H1 (cell line): ENCODE data around the gene RFNG. TPM values are rescaled to one million over a fixed set of nuclear protein-coding genes. Genes with fewer than 3 reads are reported as not detected.
A peak's percentile ranks its signal among the peaks of the same experiment; 100 is the strongest.

Experiments used
- CTCF ChIA-PET: fragments of 300-600 bp; sonication (Branson Sonifier 250); formaldehyde crosslinking; loops from one replicate; lab custom pipeline; 2021; ENCODE audit not compliant: partially characterized antibody; lab: Charles Lee
- POLR2A ChIA-PET: fragments of 300-600 bp; sonication (Branson Sonifier 250); formaldehyde crosslinking; loops from one replicate; lab custom pipeline; 2021; ENCODE audit warnings: inconsistent platforms; ENCODE audit not compliant: partially characterized antibody; lab: Charles Lee
- DNase-seq, 2 experiments: peaks; one replicate each; pipeline versions ENCODE4 v3.0.0 to v3.0.0-alpha.2; 2010 to 2022; ENCODE audit warnings: low spot score in 2 of 2, low read depth in 1 of 2, mixed read lengths in 1 of 2
- FAIRE-seq: peaks from 2 replicates; lab custom pipeline; 2011; peaks lifted over from hg19 to GRCh38; lab: Jason Lieb, UNC
- H2AFZ ChIP-seq: 2 replicates; pipeline ENCODE4 v1.8.1; 2012; ENCODE audit warnings: low read length, inconsistent platforms
- H2AK5ac ChIP-seq: 2 replicates; pipeline ENCODE4 v1.6.1; 2013; ENCODE audit warnings: low read depth, low read length
- H2BK120ac ChIP-seq: replicated peaks from 2 replicates; pipeline ENCODE3; 2013; ENCODE audit warnings: low read depth, low read length, inconsistent platforms
- H2BK12ac ChIP-seq: 2 replicates; pipeline ENCODE4 v1.6.1; 2013; ENCODE audit warnings: low read depth, low read length
- H2BK15ac ChIP-seq: 2 replicates; pipeline ENCODE4 v1.6.1; 2013; ENCODE audit warnings: low read length
- H2BK20ac ChIP-seq: 2 replicates; pipeline ENCODE4 v1.6.1; 2013; ENCODE audit warnings: low read length
- H2BK5ac ChIP-seq: 2 replicates; pipeline ENCODE4 v1.6.1; 2013; ENCODE audit warnings: low read depth, low read length
- H3K14ac ChIP-seq: 2 replicates; pipeline ENCODE4 v1.6.1; 2013; ENCODE audit warnings: inconsistent platforms; ENCODE audit not compliant: insufficient read length
- H3K18ac ChIP-seq: 2 replicates; pipeline ENCODE4 v1.6.1; 2013; ENCODE audit warnings: low read length; ENCODE audit errors: extremely low read depth
- H3K23ac ChIP-seq: 2 replicates; pipeline ENCODE4 v1.6.1; 2013; ENCODE audit warnings: inconsistent platforms; ENCODE audit not compliant: insufficient read length
- H3K23me2 ChIP-seq: 2 replicates; pipeline ENCODE4 v1.6.1; 2013; ENCODE audit warnings: low read depth, low read length
- H3K27ac ChIP-seq: 2 replicates; pipeline ENCODE4 v1.6.1; 2011; ENCODE audit warnings: low read depth, low read length, inconsistent platforms
- H3K27me3 ChIP-seq, 4 experiments: replicated peaks in 1 of 4; 1 replicate in 1 of 4; 2 replicates in 3 of 4; pipeline versions ENCODE4 v1.6.1 to v1.8.1; 2011 to 2013; ENCODE audit warnings: low read length in 3 of 4, mild to moderate bottlenecking in 3 of 4, inconsistent platforms in 2 of 4, mixed read lengths in 2 of 4, moderate library complexity in 1 of 4; ENCODE audit not compliant: control insufficient read depth in 3 of 4, insufficient read depth in 3 of 4; ENCODE audit errors: extremely low read depth in 1 of 4
- H3K36me3 ChIP-seq, 4 experiments: 2 replicates each; pipeline versions ENCODE4 v1.6.1 to v1.8.1; 2011 to 2013; ENCODE audit warnings: mild to moderate bottlenecking in 4 of 4, low read length in 3 of 4, moderate library complexity in 2 of 4, control low read depth in 1 of 4, inconsistent platforms in 1 of 4; ENCODE audit not compliant: insufficient read depth in 4 of 4, control insufficient read depth in 2 of 4
- H3K4ac ChIP-seq: replicated peaks from 2 replicates; pipeline ENCODE3; 2013; ENCODE audit warnings: low read length, low read depth, mixed read lengths, inconsistent platforms; ENCODE audit not compliant: insufficient read length
- H3K4me1 ChIP-seq, 4 experiments: replicated peaks in 1 of 4; 1 replicate in 1 of 4; 2 replicates in 3 of 4; pipeline versions ENCODE4 v1.6.1 to v1.8.1; 2011 to 2013; ENCODE audit warnings: low read length in 3 of 4, inconsistent platforms in 2 of 4, mixed read lengths in 1 of 4; ENCODE audit not compliant: insufficient read depth in 4 of 4, control insufficient read depth in 3 of 4
- H3K4me2 ChIP-seq, 2 experiments: 2 replicates each; pipeline versions ENCODE4 v1.6.1 to v1.8.1; 2011 to 2013; ENCODE audit warnings: low read depth in 2 of 2, low read length in 2 of 2, control low read depth in 1 of 2, inconsistent platforms in 1 of 2, mild to moderate bottlenecking in 1 of 2; ENCODE audit not compliant: insufficient read depth in 1 of 2
- H3K4me3 ChIP-seq, 4 experiments: fragments of 200-600, 300-600 bp in 1 of 4; sonication (generic), shearing (Covaris generic), sonication (Bioruptor Twin) in 1 of 4; 2 replicates each; pipeline versions ENCODE4 v1.5.1 to v1.8.1; 2011 to 2016; ENCODE audit warnings: low read length in 4 of 4, low read depth in 3 of 4, control low read depth in 2 of 4, inconsistent platforms in 2 of 4, mild to moderate bottlenecking in 2 of 4, mixed read lengths in 1 of 4, moderate library complexity in 1 of 4; ENCODE audit not compliant: insufficient read depth in 2 of 4; ENCODE audit errors: extremely low read depth in 1 of 4
- H3K56ac ChIP-seq: replicated peaks from 2 replicates; pipeline ENCODE3; 2013; ENCODE audit warnings: low read depth, mild to moderate bottlenecking, mixed read lengths, low read length, inconsistent platforms; ENCODE audit not compliant: insufficient read length
- H3K79me1 ChIP-seq: 2 replicates; pipeline ENCODE4 v1.6.1; 2013; ENCODE audit warnings: low read depth, low read length, control low read depth
- H3K79me2 ChIP-seq, 2 experiments: 2 replicates each; pipeline versions ENCODE4 v1.6.1 to v1.8.1; 2012 to 2013; ENCODE audit warnings: low read length in 2 of 2, mild to moderate bottlenecking in 2 of 2, inconsistent platforms in 1 of 2; ENCODE audit not compliant: insufficient read depth in 2 of 2, control insufficient read depth in 1 of 2
- H3K9ac ChIP-seq, 4 experiments: replicated peaks in 1 of 4; 1 replicate in 1 of 4; 2 replicates in 3 of 4; pipeline versions ENCODE4 v1.6.1 to v1.8.1; 2011 to 2013; ENCODE audit warnings: low read depth in 3 of 4, low read length in 3 of 4, control low read depth in 2 of 4, mild to moderate bottlenecking in 2 of 4, moderate library complexity in 2 of 4, inconsistent platforms in 1 of 4; ENCODE audit errors: extremely low read depth in 1 of 4
- H3K9me3 ChIP-seq, 2 experiments: 2 replicates each; pipeline versions ENCODE4 v1.6.1 to v1.8.1; 2012 to 2013; ENCODE audit warnings: mild to moderate bottlenecking in 2 of 2, moderate library complexity in 2 of 2, control low read depth in 1 of 2, inconsistent platforms in 1 of 2, low read depth in 1 of 2, low read length in 1 of 2, mixed read lengths in 1 of 2; ENCODE audit not compliant: insufficient read depth in 2 of 2
- H4K20me1 ChIP-seq, 2 experiments: replicated peaks in 1 of 2; 2 replicates each; pipeline versions ENCODE3 to v1.8.1; 2011 to 2013; ENCODE audit warnings: inconsistent platforms in 2 of 2, low read length in 2 of 2, mild to moderate bottlenecking in 1 of 2; ENCODE audit not compliant: insufficient read depth in 2 of 2, control insufficient read depth in 1 of 2
- H4K5ac ChIP-seq: 2 replicates; pipeline ENCODE4 v1.6.1; 2013; ENCODE audit warnings: low read length, low read depth, mixed read lengths, inconsistent platforms; ENCODE audit not compliant: insufficient read length
- H4K8ac ChIP-seq: 2 replicates; pipeline ENCODE4 v1.8.0; 2013; ENCODE audit warnings: mild to moderate bottlenecking, moderate library complexity, low read length, inconsistent platforms; ENCODE audit not compliant: insufficient read depth; ENCODE audit errors: extremely low read depth
- H4K91ac ChIP-seq: replicated peaks from 2 replicates; pipeline ENCODE3; 2013; ENCODE audit warnings: low read length, mixed read lengths, inconsistent platforms; ENCODE audit not compliant: insufficient read length
- ASH2L ChIP-seq: fragments of 200-600, 300-600 bp; sonication (generic); IDR thresholded peaks from one replicate; pipeline ENCODE4 v1.7.1; 2017; ENCODE audit warnings: low read length
- BCL11A ChIP-seq, 2 experiments: IDR thresholded peaks; one replicate each; pipeline ENCODE4 v1.6.1; 2011; ENCODE audit warnings: low read depth in 2 of 2, low read length in 2 of 2, mild to moderate bottlenecking in 2 of 2
- BRCA1 ChIP-seq: IDR thresholded peaks from 2 replicates; pipeline ENCODE4 v1.6.1; 2012; ENCODE audit warnings: low read depth, low read length, improper control_type of control experiment
- CEBPB ChIP-seq: IDR thresholded peaks from 2 replicates; pipeline ENCODE4 v1.6.1; 2012; ENCODE audit warnings: low read depth, low read length
- EGR1 ChIP-seq: IDR thresholded peaks from 2 replicates; pipeline ENCODE4 v1.6.1; 2011; ENCODE audit warnings: low read depth, low read length, borderline replicate concordance
- JUN ChIP-seq: IDR thresholded peaks from 2 replicates; pipeline ENCODE4 v1.6.1; 2011; ENCODE audit warnings: low read depth, mild to moderate bottlenecking, improper control_type of control experiment, low read length
- KDM4A ChIP-seq: IDR thresholded peaks from one replicate; pipeline ENCODE4 v1.7.1; 2012; ENCODE audit warnings: low read depth, mild to moderate bottlenecking, moderate library complexity, low read length, inconsistent platforms; ENCODE audit not compliant: severe bottlenecking
- NRF1 ChIP-seq: IDR thresholded peaks from 2 replicates; pipeline ENCODE4 v1.6.1; 2011; ENCODE audit warnings: mild to moderate bottlenecking, low read depth, low read length, improper control_type of control experiment
- PHF8 ChIP-seq: fragments of 200-600 bp; sonication (generic); conservative IDR thresholded peaks from 2 replicates; pipeline ENCODE4 v1.7.1; 2012; ENCODE audit warnings: low read depth, mild to moderate bottlenecking, inconsistent platforms, low read length, moderate library complexity
- POLR2A ChIP-seq, 2 experiments: IDR thresholded peaks; 1 replicate in 1 of 2; 2 replicates in 1 of 2; pipeline ENCODE4 v1.6.1; 2011; ENCODE audit warnings: low read depth in 2 of 2, low read length in 2 of 2, mild to moderate bottlenecking in 2 of 2; ENCODE audit errors: control extremely low read depth in 1 of 2
- SIRT6 ChIP-seq: IDR thresholded peaks from one replicate; pipeline ENCODE4 v1.7.1; 2012; ENCODE audit warnings: low read length, inconsistent platforms
- SP1 ChIP-seq: IDR thresholded peaks from 2 replicates; pipeline ENCODE4 v1.6.1; 2011; ENCODE audit warnings: low read depth, low read length
- SUZ12 ChIP-seq: fragments of 200-600 bp; sonication (generic); IDR thresholded peaks from 2 replicates; pipeline ENCODE4 v1.6.1; 2012; ENCODE audit warnings: mild to moderate bottlenecking, inconsistent platforms, low read length, moderate library complexity, mixed read lengths
- YY1 ChIP-seq: IDR thresholded peaks from 2 replicates; pipeline ENCODE4 v1.6.1; 2011; ENCODE audit warnings: low read depth, mild to moderate bottlenecking, low read length
- WGBS, 2 experiments: shearing (Covaris generic) in 1 of 2; methylation state at CpG; one replicate each; pipeline versions ENCODE4 v1.1.6 to v1.1.7; 2013 to 2015; ENCODE audit warnings: low lambda C conversion rate in 2 of 2, mixed read lengths in 2 of 2, inconsistent platforms in 1 of 2, low coverage in 1 of 2, missing lambda C conversion rate in 1 of 2; ENCODE audit not compliant: insufficient replicate concordance in 2 of 2, insufficient coverage in 1 of 2, insufficient read length in 1 of 2; ENCODE audit errors: extremely low coverage in 1 of 2, missing lambda C conversion rate in 1 of 2; 5-methylcytosine and 5-hydroxymethylcytosine counted together
- polyA plus RNA-seq, 7 experiments: library from polyadenylated mRNA; depleted of rRNA in 3 of 7; stranded (reverse) in 5 of 7; unstranded in 2 of 7; fragments of >200 nt in 5 of 7; fragments of 200-250 nt in 2 of 7; gene quantifications; 1 replicate in 5 of 7; 2 replicates in 1 of 7; 4 replicates in 1 of 7; pipeline versions ENCODE4 v1.2.1 to v1.2.3, GENCODE V29; 2011 to 2013; ENCODE audit warnings: missing spikeins in 2 of 7, mixed read lengths in 2 of 7
- total RNA-seq: library from RNA; stranded (reverse); fragmentation: NEBNext Ultra II Directional; extraction: Animal tissue kit (Norgen Biotek cat#: 25700); gene quantifications from 2 replicates; pipeline ENCODE4 v1.2.1, GENCODE V29; 2021

The RFNG gene
- total and polyA plus RNA-seq, 2 of the 8 experiments (the other 6 are each of a cell fraction or from before 2014, with no cell fraction given), result 26.7 to 28.4 TPM

- H3K27ac ChIP-seq, result no peak overlapping the region
- H3K4me3 ChIP-seq, result no peak overlapping the region
- no peak overlapping the region for H3K4ac ChIP-seq
- 0 out of 2 replicates have a peak, but pooled peaks cover 1% of the 10 kb centered on the region for H3K23me2 ChIP-seq
- H3K56ac ChIP-seq, result no peak overlapping the region
- H3K27me3 ChIP-seq, result no peaks in the 10 kb centered on the region
- no peaks in the 10 kb centered on the region for H3K36me3 ChIP-seq
- no peaks in the 10 kb centered on the region for H3K9me3 ChIP-seq
- H3K79me2 ChIP-seq, result no peaks in the 10 kb centered on the region
- no peak overlapping the region for H2BK120ac ChIP-seq
- no peak overlapping the region for H3K4me2 ChIP-seq
- no peak overlapping the region for H3K14ac ChIP-seq
- no peak overlapping the region for H2BK20ac ChIP-seq
- H3K18ac ChIP-seq, result no peak overlapping the region; the same call in 1 of the 2 replicates
- 0 out of 2 replicates have a peak overlapping the region, but pooled peaks have one; percentile 5 for H2BK15ac ChIP-seq
- H2BK5ac ChIP-seq, result peak overlapping the region; percentile 60; the same call in 1 of the 2 replicates
- H2AFZ ChIP-seq, result no peak overlapping the region
- no peak overlapping the region; the same call in 1 of the 2 replicates for H4K8ac ChIP-seq
- FAIRE-seq (no peak), DNase-seq (no peak)
- no peak overlapping the region for H4K5ac ChIP-seq
- H4K91ac ChIP-seq, result no peak overlapping the region
- peak overlapping the region; percentile 89 for H3K23ac ChIP-seq
- H4K20me1 ChIP-seq, result peaks cover 3 to 4% of the 10 kb centered on the region in 2 experiments
- H3K4me1 ChIP-seq, result peaks cover 0 to 1% (median 0%) of the 10 kb centered on the region in 4 experiments; a peak in 1 of 7 replicates
- peak overlapping the region; percentile 50; the same call in 1 of the 2 replicates for H2BK12ac ChIP-seq
- H2AK5ac ChIP-seq, result peak overlapping the region; percentile 82; the same call in 1 of the 2 replicates
- 94% methylated on average over 22 of the region's 30 CpGs; no CpG with 5 or more reads in 1 of the 2 experiments for WGBS, 2 experiments
- H3K9ac ChIP-seq, result peak overlapping the region in 1 of 4 experiments; percentile 29; a peak in 1 of 7 replicates
- POLR2A ChIA-PET, result interaction anchor here (1.8 kb wide), 1 partner anchor 11 kb away, joined by 9 read pairs; no protein-coding TSS in a partner anchor
- peaks cover 3% of the 10 kb centered on the region for H3K79me1 ChIP-seq
- CTCF ChIA-PET, result interaction anchor here (0.8 to 4.0 kb wide), 3 partner anchors 10 to 14 kb away, joined by 4 to 29 read pairs (median 7); no protein-coding TSS in a partner anchor
- TF ChIP-seq KDM4A (no peak), BCL11A (IDR thresholded peaks at IDR 0.05; ENCODE audit: low read depth in 2 of 2, low read length in 2 of 2) (no peak), POLR2A (IDR thresholded peaks at IDR 0.05; ENCODE audit: control extremely low read depth in 1 of 2, low read depth in 2 of 2, low read length in 2 of 2) (no peak), JUN (no peak), SP1 (no peak), SUZ12 (no peak), PHF8 (no peak), CEBPB (no peak), BRCA1 (no peak), ASH2L (no peak), SIRT6 (no peak), EGR1 (no peak), YY1 (no peak), NRF1 (no peak)
Observed at GRCh38 chr17:82005701-82006348, 45.8 kb downstream of the RFNG start.
